ENCODE results near the gene DALRD3. TPM values are rescaled to one million over a fixed set of nuclear protein-coding genes. Genes with fewer than 3 reads are reported as not detected.

Gene DALRD3
- total RNA-seq, 1 donor from 2014 or later, result 55.2 TPM

DNA sequence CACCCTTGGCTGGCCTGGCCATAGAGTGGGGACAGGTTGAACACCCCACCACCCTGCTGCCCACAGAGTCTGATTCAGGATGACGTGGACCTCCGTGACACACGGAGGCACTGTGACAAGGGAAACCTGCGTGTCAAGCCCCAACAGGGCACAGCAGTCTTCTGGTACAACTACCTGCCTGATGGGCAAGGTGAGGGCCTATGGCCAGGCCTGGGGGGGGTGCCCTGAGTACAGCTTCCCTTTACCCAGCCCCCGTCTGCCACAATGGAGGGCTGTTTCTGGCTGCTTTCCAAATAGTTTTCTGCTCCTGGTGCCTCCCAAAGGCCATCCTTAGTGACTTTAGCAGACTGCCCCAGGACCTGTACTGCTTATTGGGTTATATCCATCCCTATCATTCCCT lies 12.4 kb downstream of the DALRD3 start:
- Histone ChIP-seq H3K27me3 (ENCODE audit: control insufficient read depth, insufficient read depth, low read length) (no peaks in the 10 kb centered on the region), H3K4me3 (ENCODE audit: low read depth, low read length) (peak overlapping the region; percentile 94), H3K36me3 (ENCODE audit: control insufficient read depth, insufficient read depth, low read length) (no peaks in the 10 kb centered on the region)
- TF ChIP-seq, protein P1, sequence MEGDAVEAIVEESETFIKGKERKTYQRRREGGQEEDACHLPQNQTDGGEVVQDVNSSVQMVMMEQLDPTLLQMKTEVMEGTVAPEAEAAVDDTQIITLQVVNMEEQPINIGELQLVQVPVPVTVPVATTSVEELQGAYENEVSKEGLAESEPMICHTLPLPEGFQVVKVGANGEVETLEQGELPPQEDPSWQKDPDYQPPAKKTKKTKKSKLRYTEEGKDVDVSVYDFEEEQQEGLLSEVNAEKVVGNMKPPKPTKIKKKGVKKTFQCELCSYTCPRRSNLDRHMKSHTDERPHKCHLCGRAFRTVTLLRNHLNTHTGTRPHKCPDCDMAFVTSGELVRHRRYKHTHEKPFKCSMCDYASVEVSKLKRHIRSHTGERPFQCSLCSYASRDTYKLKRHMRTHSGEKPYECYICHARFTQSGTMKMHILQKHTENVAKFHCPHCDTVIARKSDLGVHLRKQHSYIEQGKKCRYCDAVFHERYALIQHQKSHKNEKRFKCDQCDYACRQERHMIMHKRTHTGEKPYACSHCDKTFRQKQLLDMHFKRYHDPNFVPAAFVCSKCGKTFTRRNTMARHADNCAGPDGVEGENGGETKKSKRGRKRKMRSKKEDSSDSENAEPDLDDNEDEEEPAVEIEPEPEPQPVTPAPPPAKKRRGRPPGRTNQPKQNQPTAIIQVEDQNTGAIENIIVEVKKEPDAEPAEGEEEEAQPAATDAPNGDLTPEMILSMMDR (IDR thresholded peaks at IDR 0.05; ENCODE audit: insufficient read depth, low read length, poor library complexity, severe bottlenecking), result no peak
- DNase-seq (ENCODE audit: low read depth), result no peak

DNA sequence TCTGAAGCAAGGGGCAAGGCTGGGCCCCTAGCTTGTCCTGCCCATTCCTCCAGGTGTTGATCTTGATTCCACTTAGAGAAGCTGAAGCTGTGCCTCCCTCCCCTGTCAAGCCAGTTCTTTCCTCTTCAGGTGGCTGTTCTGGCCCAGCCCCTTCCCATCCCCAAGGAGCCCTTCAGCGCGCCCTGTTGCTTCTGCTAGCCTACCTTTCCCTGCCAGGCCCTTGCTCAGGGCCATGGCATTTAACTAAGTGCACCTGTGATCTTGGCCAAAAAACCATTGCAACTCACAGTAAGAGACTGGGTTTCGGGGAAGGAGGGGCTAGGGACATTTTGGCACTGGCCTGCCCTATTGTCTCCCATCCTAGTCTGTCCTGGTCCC lies 13.1 kb downstream of the DALRD3 start:
- Histone ChIP-seq H3K27me3 (ENCODE audit: control insufficient read depth, insufficient read depth, low read length) (no peaks in the 10 kb centered on the region), H3K4me3 (ENCODE audit: low read depth, low read length) (no peak overlapping the region), H3K36me3 (ENCODE audit: control insufficient read depth, insufficient read depth, low read length) (no peaks in the 10 kb centered on the region)
- no peak for DNase-seq (ENCODE audit: low read depth)
- TF ChIP-seq, protein P1 (IDR thresholded peaks at IDR 0.05; ENCODE audit: insufficient read depth, low read length, poor library complexity, severe bottlenecking), result no peak

DNA sequence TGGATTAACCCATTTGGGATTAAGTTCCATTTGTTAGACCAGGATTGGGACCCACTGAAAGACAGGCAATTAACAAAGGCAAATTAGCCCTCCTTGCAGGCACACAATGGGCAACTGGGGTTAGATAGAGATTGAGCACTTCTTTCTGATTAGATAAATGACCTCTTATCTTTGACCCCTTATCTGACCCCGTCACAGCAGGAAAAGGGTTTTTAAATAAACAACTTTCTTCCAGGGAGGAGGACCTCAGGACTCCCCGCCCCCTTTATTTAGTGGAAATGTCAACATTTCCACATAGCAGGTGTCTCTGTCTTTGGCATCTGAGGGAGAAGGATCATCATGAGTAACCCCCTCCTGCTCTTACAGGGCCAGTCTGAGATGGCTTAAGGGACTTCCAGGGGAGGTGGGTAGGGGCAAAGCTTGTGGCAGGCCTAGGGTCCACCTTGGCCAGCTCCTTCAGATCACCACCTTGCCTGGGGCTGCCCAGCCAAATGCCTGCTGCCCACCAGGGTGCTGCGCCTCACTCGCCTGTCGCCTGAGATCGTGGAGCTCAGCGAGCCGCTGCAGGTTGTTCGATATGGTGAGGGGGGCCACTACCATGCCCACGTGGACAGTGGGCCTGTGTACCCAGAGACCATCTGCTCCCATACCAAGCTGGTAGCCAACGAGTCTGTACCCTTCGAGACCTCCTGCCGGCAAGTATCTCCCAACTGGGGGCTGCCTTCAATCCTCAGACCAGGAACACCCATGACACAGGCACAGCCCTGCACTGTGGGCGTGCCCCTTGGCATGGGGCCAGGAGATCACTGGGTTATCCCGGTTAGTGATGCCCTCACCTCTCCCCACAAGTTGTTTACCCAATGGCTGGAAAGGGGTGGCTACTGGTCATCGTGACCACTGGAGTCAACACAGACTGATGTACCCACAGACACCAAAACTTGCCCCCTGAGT lies 13.8 kb downstream of the DALRD3 start:
- H3K36me3 ChIP-seq (ENCODE audit: control insufficient read depth, insufficient read depth, low read length), result no peaks in the 10 kb centered on the region
- TF ChIP-seq, protein P1 (IDR thresholded peaks at IDR 0.05; ENCODE audit: insufficient read depth, low read length, poor library complexity, severe bottlenecking), result no peak

DNA sequence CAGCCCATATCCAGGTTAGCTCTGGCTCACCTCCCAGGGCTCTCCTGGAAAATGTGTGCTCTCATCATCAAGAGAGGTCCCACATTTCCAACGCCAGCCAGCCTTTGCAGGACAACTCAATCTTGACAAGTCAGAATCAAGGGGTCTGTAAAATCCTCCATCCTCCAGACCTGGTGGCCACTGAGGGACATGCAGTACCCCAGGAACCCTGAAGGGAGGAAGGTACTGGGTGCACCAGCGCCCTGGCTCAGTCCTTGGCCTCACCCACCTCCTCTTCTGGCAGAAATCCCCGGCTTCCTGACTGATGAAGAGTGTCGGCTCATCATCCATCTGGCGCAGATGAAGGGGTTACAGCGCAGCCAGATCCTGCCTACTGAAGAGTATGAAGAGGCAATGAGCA lies 17.2 kb downstream of the DALRD3 start:
- Histone ChIP-seq H3K36me3 (ENCODE audit: control insufficient read depth, insufficient read depth, low read length) (no peaks in the 10 kb centered on the region), H3K4me3 (ENCODE audit: low read depth, low read length) (no peak overlapping the region), H3K27me3 (ENCODE audit: control insufficient read depth, insufficient read depth, low read length) (no peaks in the 10 kb centered on the region)
- TF ChIP-seq, protein P1 (IDR thresholded peaks at IDR 0.05; ENCODE audit: insufficient read depth, low read length, poor library complexity, severe bottlenecking), result no peak
- no peak for DNase-seq (ENCODE audit: low read depth)

More for the DNA sequence above, 13.8 kb downstream of the DALRD3 start:
- H3K27me3 ChIP-seq (ENCODE audit: control insufficient read depth, insufficient read depth, low read length), result no peaks in the 10 kb centered on the region
- DNase-seq (ENCODE audit: low read depth), result no peak
- H3K4me3 ChIP-seq (ENCODE audit: low read depth, low read length), result no peak overlapping the region

DNA sequence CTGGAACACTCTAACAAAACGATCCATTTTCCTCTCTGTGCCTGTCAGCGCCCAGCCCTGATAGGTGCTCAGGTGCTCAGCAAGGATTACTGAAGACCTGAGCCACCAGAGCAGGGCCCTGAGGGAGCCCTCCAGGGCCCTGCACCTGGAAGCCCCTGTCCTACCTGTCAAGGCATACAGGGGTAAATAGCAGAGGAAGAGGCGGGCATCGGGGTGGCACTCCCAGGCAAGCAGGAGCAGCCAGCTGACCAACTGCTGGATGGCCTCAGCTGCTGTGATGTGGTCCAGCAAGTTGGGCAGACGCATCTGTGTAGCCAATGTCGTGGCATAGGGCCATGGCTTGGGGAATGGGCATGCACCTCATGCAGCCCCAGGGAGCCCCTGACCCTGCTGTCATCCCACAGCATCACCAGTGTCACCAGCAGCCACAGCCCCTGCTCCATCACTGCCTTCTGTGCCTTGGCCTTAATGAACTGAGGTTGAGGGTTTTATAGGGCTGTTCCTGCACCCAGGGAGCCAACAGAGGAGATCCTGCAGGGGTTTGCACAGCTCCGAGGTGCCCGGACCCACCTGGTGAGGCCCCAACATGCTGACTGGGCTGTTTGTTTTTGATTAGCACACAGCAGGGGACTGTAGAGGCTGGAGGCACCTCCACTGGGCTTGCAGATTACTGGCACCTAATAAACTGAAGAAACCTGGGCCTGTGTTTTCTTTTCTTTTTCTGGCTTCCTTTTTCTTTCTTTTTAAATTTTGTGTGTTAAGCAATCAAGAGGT lies 19.1 kb downstream of the DALRD3 start:
- Histone ChIP-seq H3K36me3 (ENCODE audit: control insufficient read depth, insufficient read depth, low read length) (no peaks in the 10 kb centered on the region), H3K27me3 (ENCODE audit: control insufficient read depth, insufficient read depth, low read length) (no peaks in the 10 kb centered on the region), H3K4me3 (ENCODE audit: low read depth, low read length) (no peak overlapping the region)
- DNase-seq (ENCODE audit: low read depth), result no peak
- TF ChIP-seq, protein P1 (IDR thresholded peaks at IDR 0.05; ENCODE audit: insufficient read depth, low read length, poor library complexity, severe bottlenecking), result no peak

Data from kidney epithelial cell (primary cell).